Measurements from ENCODE around the gene CROCC2.

The CROCC2 gene

DNA sequence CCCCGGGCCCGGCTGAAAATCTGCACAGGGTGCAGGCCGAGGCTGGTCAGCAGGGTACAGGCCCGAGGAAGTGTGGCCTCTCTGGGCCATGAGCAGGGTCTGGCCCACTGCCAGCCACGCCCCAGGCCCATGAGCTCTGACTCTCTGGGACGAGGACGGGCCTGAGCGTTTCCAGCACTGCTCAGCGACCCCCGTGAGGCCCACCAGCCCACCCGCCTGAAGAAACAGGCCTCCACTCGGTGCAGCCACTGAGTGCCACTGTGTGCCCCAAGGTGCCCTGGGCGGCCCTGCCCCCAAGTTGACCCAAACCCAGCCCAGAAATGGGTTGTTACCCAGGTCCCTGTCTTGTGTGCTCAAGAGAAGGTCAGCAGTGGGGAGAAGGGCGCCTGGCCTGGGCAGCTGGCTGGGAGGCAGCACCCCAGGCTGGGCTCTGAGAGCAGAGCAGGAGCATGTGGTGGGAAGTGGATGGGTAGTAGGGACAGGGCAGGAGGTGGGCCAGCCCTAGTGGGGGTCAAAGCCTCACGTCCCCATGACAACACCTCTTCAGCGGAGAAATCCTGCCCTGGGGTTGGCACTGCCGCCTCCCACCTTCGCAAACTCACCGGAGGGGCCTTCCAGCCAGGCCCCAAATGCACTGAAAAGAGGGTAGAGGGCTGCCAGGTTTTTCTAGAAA is 90.2 kb downstream of the CROCC2 start:
- in situ Hi-C loops (cut with MboI; ENCODE audit: low sequenced_read_pairs): no loop called here

DNA sequence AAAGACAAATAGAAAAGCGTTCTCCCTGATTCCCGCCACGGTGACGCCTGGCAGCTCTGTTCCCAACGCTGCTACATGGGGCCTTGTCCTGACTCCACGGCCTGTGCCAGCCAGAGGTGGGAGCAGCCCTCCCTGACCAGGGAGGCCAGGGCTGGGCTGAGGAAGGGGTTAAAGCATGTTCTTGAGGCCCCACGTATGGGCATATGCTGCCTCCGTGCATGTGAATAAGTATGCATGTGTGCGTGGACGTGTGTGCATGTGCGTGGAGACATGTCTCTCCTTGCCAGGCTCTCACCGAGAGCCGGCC is 90.7 kb downstream of the CROCC2 start:
- in situ Hi-C loops (cut with MboI; ENCODE audit: low sequenced_read_pairs): no loop called here

DNA sequence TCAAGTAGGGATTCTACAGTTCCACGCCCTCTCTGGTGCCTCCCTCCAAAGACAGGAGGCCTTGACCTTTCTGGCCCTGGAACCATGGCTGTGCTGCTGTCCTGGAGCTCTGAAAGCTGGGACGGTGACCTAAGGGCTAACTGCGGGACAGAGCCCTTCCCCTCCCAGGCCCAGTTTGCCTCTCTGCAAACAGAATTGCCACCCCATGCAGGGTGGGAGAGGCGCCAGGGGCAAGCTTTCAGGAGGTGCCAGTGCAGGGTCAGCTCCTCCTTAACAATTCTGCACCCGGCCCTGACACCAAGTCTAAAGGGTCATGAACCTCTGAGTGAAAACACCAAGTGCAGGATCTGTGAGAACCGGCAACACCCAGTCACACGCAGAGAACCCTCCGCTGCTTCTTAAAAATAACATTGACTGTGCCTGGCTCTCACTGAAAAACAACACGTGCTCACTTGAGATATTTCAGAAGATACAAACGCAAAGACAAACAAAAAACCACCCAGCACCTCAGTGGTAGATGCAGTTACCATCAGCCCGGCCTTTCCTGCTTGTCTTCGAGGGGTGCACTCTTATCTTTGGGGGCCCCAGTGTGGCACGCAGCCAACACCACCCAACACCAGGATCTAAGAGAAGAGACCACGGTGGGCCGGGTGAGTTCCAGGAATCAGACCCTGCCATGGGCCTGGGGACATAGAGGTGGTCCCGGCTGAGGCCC is 91.2 kb downstream of the CROCC2 start:
- in situ Hi-C loops (cut with MboI; ENCODE audit: low sequenced_read_pairs): no loop called here

DNA sequence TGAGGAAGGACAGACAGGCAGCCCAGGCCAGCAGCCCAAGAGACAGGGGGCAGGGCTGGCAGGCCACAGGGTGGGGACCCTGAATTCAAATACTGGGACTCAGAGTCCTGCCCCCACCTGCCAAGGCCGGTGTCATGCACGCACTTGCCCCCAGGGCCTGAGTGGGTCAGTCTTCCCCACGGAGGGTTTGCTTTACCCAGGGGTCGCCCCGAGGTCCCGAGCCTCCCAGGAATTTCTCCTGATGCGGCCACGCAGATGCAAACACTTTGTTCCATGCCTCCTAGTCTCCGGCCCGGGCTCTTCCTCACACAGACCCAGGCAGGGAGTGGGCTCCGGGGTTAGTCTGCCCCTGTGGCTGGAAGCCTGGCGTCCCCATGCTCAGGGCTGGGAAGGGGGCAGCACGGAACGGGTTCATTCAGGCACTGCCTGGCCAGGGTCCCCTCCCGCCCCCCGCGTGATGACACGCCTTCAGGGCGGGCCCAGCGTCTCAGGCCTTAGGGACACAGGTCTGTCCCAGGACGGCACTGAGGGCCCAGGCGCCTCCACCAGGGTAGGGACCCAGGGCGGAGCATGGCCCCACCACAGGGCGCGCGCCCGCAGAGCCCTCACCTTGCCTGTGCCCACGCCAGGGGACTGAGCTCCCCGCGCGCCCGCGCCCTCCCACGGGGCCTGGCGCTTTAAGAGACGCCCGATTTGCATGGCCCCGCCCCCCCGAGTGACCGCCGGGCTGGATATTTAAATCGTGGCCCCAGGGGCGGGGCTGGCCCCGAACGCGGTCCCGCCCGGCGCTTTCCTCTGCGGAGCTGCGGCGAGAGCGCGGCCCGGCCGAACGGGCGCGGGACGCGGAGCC is 91.9 kb downstream of the CROCC2 start, which contains the start of gene SNED1:
SNED1 (plus strand) TSS at position 763 of the 850 bp plus-strand sequence. CDS start 220 bp downstream, outside the sequence.
- in situ Hi-C loops (cut with MboI; ENCODE audit: low sequenced_read_pairs): no loop called here

DNA sequence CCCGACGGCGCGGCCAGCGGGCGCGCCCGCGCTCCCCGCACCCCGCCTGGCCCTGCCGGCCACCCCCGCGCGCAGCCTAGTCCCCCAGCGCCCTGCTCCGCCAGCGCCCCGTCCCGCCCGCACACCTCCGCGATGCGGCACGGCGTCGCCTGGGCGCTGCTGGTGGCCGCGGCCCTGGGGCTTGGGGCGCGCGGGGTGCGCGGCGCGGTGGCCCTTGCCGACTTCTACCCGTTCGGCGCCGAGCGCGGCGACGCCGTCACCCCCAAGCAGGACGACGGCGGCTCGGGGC is 92.5 kb downstream of the CROCC2 start:
- in situ Hi-C loops (cut with MboI; ENCODE audit: low sequenced_read_pairs): no loop called here

DNA sequence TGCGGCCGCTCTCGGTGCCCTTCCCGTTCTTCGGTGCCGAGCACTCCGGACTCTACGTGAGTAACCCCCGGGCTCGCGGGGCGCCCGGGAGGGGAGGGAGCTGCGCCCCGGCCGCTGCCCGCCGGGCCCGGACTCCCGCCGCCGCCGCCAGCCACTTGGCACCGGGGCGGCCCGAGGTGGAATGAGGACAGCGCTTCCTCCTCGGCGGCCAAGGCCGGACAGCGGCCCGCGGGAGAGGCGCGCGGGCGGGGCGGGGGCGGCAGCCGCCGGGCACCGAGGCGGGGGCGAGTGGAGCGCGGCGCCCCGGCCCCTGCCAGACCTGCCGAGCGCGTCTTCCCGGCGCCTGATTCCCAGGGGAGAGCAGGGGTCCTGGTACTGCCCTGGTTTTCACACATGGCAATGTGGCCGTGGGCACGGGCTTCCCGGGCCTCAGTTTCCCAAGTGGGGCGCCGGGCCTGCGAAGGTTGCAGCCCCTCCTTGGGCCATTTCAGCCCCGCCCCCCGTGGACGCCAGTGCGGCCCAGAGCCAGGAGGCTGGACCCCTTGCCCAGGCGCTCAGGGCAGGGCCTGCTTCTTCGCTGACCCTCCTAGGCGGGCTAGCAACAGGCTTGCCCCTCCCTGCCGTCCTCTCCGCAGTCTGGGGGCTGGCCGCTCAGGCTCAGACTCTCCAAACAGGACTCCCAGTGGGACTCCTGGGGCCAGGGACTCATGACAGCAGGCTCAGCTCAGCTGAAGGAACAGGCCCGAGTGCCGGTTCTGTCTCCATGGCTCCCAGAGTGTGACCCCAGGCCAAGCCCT is 93.1 kb downstream of the CROCC2 start:
- in situ Hi-C loops (cut with MboI; ENCODE audit: low sequenced_read_pairs): no loop called here

DNA sequence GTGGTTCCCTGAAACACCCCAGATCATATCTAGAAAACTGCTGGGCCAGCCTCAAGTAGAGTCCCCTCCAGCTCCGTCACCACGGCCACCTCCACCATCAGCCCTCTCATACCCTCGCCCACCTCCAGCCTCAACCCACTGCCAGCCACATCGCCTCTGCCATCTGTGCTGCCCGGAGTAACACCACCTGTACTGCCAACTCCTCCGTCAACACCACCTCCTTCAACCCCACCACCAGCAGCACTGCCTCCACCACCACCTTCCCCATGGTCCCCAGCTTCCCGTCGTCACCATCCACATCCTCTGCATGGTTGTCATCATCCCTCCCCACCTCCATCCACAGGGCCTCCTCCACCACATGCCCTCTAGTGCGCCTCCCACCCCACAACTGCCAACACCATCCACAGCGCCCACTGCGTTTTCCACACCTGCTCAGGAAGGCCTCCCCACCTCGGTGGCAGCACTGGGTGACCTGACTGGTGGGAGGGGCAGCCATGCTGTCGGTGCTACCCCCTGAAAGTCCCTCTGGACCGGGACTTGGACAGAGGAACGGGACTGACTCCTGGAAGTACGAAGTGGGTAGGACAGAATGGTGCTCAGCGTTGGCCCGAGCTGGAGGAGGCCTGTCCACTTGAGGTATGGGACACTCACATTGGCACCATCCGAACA is 93.9 kb downstream of the CROCC2 start:
- in situ Hi-C loops (cut with MboI; ENCODE audit: low sequenced_read_pairs): no loop called here

DNA sequence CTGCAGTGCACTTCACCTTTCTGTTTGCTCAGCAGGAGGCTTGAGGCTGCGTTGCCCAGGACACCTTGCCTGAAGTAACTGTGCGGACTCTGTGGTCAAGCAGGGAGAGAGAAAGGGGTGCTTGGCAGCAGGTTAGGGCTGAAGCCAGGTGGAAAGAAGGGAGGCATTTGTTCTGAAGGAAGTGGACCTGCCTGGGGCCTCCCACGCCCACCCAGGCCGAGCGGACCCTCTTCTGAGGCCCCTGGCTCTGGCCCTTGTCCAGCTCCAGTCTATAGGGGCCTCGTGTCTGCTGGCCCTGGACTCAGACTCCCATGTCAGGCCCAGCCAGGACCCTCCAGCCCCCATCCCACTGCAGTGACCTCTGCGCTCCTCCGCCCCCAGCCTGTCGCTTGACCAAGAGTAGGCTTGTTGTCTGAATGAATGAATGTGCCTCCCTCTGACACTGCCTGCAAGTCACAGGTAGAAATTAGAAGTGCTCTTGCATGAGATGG is 94.7 kb downstream of the CROCC2 start:
- in situ Hi-C loops (cut with MboI; ENCODE audit: low sequenced_read_pairs): no loop called here

DNA sequence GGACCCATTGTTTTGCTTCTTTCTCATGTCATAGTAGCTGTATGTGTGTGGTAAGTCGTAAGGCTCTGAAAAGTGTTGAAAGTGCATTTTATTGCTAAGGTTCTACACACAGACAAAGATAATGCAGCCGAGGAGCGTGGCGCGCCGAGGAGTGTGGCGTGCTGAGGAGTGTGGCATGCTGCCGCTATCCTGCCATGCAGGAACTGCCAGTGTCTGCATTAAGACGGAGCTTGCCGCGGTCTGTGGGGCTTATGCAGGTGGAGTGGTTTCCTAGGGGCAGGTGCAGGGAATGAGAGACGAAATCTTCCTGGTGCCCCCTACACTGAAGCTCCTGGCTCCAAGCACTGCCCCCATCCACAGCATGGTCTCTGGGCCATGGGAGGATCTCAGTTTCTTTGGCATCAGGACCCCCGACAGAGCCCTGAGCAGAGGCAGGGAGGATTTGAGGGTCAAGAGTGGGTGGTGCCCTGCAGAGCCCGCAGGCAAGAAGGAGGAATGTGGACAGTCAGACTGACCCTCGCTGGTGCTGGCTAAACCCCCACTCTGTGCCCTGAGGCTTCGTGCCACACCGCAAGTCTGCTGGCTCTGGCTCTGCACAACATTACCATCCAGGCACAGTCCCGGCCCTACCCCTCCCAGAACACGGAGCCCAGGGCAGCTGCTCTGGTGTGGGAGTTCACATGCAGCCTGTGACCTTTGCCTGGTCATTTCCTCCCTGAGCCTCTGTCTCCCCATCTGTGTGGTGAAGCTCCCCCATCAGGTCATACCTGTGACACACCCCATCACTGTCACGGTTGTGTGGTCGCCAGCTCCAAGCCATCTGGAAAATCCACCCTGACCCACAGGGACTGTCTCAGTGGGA is 95.5 kb downstream of the CROCC2 start:
- in situ Hi-C loops (cut with MboI; ENCODE audit: low sequenced_read_pairs): no loop called here

DNA sequence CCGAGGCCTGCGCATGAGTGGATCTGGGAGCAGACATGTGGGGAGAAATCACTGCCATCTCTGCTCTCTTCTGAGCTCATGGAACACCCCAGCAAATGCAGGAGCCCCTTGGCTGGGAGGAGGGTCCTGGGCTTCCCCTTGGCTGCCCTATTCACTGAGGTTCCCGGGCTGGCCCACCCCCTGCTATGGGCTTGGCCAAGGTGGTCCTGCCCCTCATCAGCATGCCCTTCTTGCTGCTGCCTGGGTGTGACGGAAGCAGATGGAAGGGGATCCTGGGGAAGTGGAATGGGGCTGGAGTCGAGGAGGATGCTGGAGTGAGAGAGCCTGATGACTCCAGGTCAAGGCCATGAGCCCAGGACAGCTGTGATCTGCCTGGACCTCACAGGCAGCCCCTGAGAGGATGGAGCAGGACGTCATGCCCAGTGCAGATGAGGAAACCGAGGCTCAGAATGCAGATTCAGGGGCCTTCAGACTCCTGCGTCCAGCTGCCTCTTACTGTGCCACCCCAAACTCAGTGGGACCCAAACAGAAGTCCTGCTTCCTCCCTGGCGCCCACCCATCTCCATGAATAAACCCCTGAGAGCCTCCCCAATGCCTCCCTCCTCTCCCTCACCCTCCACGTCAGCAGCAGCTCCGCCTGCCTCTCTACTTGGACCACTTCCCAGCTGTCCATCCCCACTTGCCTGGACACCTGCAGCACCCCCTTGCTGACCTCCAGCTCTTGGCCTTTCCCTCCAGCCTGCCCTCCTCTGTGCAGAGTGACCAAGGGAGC is 96.3 kb downstream of the CROCC2 start:
- in situ Hi-C loops (cut with MboI; ENCODE audit: low sequenced_read_pairs): no loop called here

DNA sequence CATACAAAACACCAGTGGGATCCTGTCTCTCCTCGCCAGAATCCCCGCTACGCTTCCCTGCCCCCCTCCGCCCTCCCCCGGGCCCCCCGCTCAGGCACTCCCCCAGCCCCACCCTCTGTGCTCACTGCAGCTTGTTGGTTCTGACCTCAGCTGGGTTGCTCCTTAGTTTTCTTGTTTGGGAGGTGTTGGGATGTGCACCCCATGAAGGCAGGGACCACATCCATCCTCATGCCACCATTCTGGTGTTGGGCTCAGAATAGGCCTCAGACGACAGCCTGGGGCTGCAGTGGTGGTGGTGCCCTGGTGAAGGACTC is 96.9 kb downstream of the CROCC2 start:
- in situ Hi-C loops (cut with MboI; ENCODE audit: low sequenced_read_pairs): no loop called here

DNA sequence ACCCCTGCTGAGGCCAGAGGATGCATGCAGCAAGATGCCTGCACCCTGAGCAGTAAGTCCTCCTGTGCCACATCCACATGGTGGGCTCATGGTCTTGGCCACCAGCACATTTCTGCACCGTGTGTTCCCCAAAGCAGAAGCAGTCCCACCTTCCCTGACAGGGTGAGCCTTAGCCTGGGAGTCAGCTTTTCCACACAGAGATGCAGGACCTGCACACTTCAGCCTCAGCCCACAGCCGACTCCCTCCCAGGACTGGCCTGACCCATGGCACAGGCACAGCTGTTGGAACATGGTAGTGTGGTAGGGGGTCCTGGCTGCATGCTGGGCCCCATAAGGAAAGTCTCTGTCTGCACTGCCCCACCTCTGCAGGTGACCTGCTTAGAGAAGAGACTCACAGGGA is 97.2 kb downstream of the CROCC2 start:
- in situ Hi-C loops (cut with MboI; ENCODE audit: low sequenced_read_pairs): no loop called here

DNA sequence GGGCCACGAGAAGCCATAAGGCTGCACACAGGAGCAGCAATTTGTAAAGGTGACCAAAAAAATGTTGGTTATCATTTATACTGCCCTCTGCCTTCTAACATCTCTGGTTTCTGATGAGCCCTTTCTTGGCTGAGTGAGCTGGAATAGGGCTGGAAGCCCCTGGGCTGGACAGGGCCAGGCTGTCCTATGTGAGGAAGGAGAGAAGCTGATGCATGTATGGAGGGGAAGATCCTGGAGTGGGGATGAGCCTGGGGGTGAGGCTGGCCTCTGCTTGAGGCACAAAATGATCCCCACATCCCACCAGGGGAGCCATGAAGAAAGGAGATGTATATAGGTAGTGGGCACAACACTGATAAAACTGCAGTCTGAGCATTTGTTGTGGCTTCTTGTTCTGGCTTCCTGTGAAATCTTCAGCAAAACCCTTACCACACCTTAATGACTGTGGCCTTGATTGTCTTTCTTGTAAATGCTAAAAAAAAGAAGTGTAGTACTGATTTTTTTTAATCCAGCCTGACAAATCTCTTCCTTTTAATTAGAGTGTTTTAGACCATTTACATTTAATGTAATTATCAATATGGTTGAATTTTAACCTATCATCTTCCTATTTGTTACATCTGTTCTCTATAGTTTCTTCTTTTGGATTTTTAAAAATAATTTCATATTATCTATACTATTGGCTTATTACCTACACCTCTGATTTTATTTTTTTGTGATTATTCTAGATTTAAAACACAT is 97.9 kb downstream of the CROCC2 start:
- in situ Hi-C loops (cut with MboI; ENCODE audit: low sequenced_read_pairs): no loop called here

DNA sequence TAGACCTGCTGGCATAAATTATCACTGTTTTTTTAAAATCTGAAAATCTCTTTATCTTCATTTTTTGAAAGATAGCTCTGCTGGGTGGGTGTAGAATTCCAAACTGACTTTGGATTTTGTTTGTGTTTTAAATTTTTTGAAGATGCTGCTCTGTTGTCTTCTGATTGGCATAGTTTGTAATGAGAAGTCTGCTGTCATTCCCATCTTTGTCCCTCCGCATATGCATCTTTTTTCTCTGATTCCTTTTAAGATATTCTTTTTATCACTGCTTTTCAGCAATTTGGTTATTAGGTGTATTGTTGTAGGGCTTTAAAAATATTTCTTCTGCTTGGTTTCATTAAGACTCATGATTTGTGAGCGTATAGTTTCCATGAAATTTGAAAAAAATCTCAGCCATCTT is 99.4 kb downstream of the CROCC2 start:
- in situ Hi-C loops (cut with MboI; ENCODE audit: low sequenced_read_pairs): no loop called here

DNA sequence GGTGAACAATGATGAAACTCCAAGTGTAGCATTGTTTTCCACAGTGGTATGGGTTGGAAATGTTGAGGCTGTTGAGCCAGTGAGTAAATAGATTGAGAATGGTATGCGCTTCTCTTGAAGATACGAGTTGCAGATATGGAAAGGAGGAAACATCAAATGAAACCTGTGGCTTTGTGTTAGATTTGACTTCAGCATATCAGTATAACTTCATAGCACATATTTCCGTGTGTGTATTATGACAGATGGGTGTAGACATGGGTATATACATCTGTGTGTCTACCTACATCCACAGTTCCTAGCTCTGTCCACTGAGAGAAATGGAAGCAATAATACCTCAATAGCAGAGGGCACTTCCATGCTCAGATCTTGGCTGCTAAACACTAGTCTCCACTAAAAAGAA is 100.3 kb downstream of the CROCC2 start:
- in situ Hi-C loops (cut with MboI; ENCODE audit: low sequenced_read_pairs): no loop called here

DNA sequence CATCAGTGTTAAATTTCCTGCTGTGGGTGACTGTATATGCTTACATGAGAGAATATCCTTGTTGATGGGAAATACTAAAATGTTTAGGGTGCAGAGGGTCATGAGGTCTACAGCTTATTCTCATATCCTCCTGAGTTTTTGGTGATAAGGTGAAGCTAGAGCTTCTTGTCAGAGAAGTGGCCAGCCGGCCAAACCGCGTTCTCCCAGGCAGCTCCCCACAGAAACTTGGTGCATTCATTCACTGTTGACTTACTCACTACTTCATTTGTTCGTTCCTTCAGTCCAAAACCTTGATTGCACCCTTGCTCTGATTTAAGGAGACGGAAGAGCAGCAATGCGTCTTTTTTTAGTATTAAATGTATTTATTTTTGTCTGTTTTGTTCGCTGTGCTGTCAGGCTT is 101.0 kb downstream of the CROCC2 start:
- in situ Hi-C loops (cut with MboI; ENCODE audit: low sequenced_read_pairs): no loop called here

DNA sequence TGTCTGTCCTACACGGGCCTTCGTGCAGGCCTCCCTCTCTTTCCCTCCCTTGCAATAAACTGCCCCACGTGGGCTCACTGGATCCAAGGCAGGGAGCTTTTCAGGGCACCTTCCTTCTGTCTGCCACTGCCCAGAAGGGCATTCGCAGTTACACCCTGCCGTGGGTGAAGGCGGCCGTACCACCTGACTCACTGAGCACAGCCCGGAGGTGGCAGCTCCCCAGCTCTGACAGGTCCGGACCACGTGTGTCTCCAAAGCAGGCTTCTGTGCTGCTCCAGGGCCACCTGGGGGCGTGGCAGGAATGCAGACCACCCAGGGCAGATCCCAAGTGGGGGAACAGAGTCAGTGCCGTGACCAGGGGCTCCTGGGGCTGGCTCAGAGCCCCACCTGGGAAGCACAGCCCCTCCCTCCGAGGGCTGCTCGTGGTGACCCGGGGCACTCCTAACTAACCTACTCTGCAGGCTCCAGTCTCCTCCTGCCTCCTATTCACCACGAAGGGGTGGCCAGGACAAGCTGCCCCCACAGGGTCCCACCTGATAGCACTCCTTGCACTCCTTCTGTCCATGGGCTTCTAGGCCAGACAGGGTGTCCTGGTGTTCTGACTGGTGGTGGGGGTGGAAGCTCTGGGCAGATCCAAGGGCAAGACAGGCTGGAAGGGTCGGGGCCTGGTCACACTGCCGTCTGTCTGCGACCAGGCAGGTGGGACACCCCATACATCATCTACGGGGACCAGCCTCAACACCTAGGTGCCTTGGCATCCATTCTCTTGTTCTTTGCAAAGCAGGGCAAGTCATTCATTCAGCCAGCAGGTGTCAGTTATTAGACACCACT is 102.0 kb downstream of the CROCC2 start:
- in situ Hi-C loops (cut with MboI; ENCODE audit: low sequenced_read_pairs): no loop called here

DNA sequence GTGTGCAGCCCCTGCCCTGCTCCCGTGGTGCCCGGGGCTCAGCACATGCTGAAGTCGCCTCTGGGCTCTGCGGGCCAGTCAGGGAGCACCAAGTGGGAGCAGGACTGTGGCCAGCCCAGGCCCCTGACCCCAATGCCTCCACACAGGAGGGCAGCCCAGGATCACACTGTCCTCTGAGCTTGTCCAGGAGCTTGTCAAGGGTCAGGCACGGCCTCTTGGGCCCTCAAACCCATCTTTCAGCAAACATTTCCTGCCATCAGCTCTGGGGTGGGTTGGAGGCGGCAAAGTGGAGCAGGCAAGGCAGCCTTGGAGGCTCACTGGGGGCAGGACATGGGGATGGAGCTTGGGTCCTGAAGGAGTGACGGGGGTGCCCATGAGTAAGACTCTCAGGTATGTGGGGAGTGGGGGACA is 102.6 kb downstream of the CROCC2 start:
- in situ Hi-C loops (cut with MboI; ENCODE audit: low sequenced_read_pairs): no loop called here

All from hTERT RPE-1 (cell line).